Activated T-cell treated with anti-CD3 and anti-CD28 coated beads for 48 hours (primary cell): ENCODE results near the gene SCAF11.

Source experiments
- DNase-seq: peaks from one replicate; pipeline ENCODE4 v3.0.0-alpha.2; 2020; ENCODE audit warnings: low read depth

SCAF11 gene

DNA sequence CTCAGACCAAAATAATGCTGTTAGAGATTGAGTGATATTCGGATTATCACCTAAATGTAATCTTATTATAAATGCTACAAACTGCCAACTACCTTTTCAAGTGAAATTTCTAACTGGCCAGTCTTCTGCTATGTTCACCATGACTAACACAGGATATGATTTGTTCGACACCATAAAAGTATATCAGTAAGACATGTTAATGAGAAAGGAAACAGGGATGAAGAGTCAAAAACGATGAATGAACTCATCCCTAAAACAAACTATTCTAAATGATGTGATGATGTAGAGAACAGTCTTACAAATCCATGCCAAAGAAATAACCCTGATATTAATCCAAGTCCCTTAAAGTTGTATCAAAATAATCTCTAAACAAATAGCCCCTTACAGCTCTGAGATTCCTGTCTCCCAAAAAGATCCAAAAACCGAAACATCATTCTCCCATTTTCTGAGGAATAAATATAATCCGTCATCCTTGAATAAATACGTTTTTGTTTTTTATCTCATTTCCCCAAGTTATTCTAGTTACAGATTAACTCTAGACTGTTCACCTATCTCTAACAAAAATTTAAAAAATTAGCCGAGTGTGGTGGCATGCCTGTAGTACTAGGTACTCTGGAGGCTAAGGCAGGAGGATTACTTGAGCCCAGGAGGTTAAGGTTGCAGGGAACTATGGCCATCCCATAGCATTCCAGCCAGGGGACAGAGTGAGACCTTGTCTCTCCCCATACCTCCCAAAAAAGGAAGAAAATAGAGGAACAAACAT is 9.1 kb downstream of the SCAF11 start:
- no peak for DNase-seq

DNA sequence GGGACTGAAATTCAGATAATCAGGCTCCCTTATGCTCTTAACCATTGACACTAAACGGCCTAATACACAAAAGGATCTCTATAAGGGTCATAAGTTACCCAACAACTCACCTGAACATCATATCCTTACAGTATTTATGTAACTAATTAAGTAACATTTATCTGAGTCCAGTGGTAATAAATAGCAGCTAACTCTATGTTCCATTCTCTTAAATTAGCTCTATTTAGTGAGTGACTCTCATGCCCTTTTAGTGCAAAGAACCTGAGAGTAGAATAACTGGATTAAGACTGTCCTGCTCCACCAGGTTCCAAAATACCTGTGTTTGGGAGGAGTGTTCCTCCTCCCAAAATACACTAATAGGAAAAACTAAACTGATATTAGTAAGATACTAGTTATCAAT is 9.8 kb downstream of the SCAF11 start:
- no peak for DNase-seq

GRCh38 chr12:45978108-45978507 is 12.3 kb downstream of the SCAF11 start:
- no peak for DNase-seq

DNA sequence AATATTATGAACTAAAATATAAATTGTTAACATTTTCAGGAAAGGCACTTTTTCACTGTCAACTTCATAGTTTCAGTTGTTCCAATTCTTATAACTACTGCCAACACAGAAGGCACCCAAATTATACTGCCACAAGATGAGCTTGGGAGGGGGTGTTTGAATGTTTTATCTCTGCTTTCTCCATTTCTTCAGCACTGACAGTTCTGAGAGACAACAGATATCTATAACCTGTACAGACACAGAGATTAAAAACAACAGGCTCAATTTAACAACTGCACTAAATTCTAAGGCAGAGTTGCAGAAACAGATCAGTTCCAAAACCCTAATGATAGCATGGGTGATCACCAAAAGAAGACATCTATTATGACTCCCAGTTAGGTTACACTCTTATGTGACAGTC is 12.8 kb downstream of the SCAF11 start:
- no peak for DNase-seq

GRCh38 chr12:45975506-45975905 is 14.9 kb downstream of the SCAF11 start:
- no peak for DNase-seq

GRCh38 chr12:45974883-45975282 is 15.5 kb downstream of the SCAF11 start:
- DNase-seq: no peak

DNA sequence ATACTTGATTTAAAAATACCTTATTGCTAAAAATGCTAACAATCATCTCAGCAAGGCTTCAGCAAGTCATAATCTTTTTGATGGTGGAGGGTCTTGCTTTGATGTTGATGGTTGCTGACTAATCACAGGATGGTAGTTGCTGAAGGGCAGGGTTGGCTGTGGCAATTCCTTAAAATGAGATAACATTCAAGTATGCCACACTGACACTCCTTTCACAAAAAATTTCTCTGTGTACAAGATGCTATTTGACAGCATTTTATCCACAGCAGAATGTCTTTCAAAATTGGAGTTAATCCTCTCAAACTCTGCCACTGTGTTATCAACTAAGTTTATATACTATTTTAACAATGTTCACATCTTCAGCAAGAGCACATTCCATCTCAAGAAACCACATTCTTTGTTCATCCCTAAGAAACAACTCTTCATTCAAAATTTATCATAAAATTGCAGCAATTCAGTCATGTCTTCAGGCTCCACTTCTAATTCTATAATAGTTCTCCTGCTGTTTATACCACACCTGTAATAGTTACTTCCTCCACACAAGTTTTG is 16.1 kb downstream of the SCAF11 start:
- DNase-seq: no peak

DNA sequence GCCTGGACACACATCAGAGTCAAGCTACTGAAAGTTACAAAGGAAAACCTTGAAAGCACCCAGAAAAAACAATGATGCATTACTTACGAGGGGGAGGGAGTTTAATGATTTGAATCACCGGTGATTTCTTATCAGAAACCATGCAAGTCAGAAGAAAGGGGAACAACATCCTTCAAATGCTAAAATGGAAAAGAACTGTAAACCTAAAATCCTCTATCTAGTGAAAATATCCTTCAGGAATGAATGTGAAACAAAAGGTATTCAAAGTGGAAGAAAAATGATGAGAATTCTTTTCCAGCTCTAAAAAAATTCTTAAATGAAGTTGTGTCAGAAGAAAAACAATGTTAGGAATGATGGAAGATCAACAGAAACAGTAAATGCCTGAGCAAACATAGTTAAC is 16.8 kb downstream of the SCAF11 start:
- no peak for DNase-seq

- DNase-seq: no peak
Observed at GRCh38 chr12:45970391-45970790, 20.0 kb downstream of the SCAF11 start.

DNA sequence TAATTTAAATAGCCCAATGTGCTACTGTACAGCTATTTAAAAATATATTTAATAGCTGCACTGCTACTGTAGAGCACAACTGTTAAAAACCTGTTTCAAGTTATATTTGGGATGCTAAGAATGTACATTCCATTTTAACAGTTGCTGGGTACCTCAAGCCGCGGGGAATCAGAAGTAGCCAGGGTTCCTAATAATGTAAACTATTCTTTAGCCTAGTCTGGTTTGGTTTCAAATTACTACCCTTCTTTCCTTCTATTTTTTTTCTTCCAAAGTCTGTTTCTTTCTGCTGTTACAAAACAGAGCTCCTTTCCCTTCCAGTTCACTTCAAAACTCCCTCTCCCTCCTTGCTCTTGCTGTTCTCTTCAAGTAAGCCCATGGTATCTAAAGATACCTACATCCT is 21.3 kb downstream of the SCAF11 start:
- no peak for DNase-seq

DNA sequence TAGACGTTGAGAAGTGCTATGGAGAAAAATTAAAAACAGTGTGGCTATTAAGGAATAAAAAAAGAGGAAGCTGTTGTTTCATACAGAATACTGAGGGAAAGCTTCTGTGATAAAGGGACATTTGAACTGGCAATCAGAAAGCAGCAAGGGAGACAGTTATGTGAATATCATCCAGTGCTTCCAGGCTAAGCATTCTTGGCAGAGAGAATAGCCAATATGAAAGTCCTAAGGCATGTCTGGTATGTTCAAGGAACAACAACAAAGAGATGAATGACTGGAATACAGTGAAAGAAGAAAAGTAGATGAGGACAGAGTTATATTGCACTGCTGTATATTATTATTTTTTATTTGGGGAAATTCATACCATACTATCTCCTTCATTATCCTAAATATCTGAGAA is 23.9 kb downstream of the SCAF11 start:
- DNase-seq: no peak

- DNase-seq: no peak
Observed at GRCh38 chr12:45962553-45963325, 27.6 kb downstream of the SCAF11 start.

GRCh38 chr12:45959728-45960127 is 30.6 kb downstream of the SCAF11 start:
- DNase-seq: no peak

DNA sequence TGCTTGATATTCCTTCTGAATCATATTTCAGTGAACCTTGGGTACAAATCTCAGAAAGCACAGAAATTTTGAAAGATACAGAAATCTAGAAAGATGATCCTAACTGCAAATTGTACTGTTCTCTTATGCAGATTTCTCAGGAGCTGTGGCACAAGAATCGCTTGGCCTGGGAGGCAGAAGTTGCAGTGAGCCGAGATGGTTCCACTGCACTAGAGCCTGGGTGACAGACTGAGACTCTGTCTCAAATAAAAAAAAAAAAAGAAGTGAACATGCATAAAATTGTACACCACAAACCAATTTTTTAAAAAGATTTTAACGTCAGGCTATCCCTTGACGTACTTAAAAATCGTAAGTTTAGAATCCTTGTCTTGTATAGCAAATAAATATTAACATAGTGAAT is 31.3 kb downstream of the SCAF11 start:
- DNase-seq: no peak

GRCh38 chr12:45948546-45948945 is 41.8 kb downstream of the SCAF11 start:
- DNase-seq: no peak

- no peak for DNase-seq
Observed at GRCh38 chr12:45946435-45946834, 43.9 kb downstream of the SCAF11 start.

- no peak for DNase-seq
Observed at GRCh38 chr12:45944771-45945170, 45.6 kb downstream of the SCAF11 start.

- DNase-seq: no peak
Observed at GRCh38 chr12:45939759-45940158, 50.6 kb downstream of the SCAF11 start.

- DNase-seq: no peak
Observed at GRCh38 chr12:45938566-45938965, 51.8 kb downstream of the SCAF11 start.

- no peak for DNase-seq
Observed at GRCh38 chr12:45934956-45935355, 55.4 kb downstream of the SCAF11 start.

DNA sequence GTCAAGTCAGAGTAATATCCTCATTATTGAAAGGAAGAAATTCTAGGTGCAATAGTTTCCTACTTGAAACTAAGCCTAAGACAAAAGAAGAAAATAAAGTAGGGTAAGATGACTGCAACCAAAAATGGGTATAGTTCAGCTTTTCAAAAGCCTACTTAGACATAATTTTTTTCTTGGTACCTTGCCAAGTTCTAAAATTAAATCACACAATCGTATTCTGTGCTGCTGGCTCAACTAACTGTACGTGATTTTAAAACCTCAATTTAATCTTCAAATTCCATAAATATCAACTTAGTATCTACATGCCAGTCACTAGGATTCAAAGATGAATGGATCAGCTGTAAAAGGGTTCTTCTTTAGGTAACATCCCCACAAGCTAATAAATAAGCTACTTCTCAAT is 56.9 kb downstream of the SCAF11 start:
- no peak for DNase-seq

GRCh38 chr12:45930369-45930768 is 60.0 kb downstream of the SCAF11 start:
- no peak for DNase-seq

- no peak for DNase-seq
Observed at GRCh38 chr12:45928309-45928708, 62.1 kb downstream of the SCAF11 start.
